Fibroblast of lung (primary cell): ENCODE measurements around the gene UBE2E2.

Experiments
- EZH2 ChIP-seq: IDR thresholded peaks from 2 replicates; pipeline ENCODE4 v1.5.1; 2012; ENCODE audit warnings: low read length, control low read depth, mild to moderate bottlenecking; ENCODE audit errors: missing control alignments
- TF ChIP-seq, protein P1 (sequence below), 2 donors: IDR thresholded peaks in 1 of 2; conservative IDR thresholded peaks in 1 of 2; 1 replicate in 1 of 2; 2 replicates in 1 of 2; pipeline ENCODE4 v1.5.1; 2011 to 2012; ENCODE audit warnings: low read length in 2 of 2, control low read depth in 1 of 2, inconsistent platforms in 1 of 2, low read depth in 1 of 2, mild to moderate bottlenecking in 1 of 2

- TF ChIP-seq, protein P1, sequence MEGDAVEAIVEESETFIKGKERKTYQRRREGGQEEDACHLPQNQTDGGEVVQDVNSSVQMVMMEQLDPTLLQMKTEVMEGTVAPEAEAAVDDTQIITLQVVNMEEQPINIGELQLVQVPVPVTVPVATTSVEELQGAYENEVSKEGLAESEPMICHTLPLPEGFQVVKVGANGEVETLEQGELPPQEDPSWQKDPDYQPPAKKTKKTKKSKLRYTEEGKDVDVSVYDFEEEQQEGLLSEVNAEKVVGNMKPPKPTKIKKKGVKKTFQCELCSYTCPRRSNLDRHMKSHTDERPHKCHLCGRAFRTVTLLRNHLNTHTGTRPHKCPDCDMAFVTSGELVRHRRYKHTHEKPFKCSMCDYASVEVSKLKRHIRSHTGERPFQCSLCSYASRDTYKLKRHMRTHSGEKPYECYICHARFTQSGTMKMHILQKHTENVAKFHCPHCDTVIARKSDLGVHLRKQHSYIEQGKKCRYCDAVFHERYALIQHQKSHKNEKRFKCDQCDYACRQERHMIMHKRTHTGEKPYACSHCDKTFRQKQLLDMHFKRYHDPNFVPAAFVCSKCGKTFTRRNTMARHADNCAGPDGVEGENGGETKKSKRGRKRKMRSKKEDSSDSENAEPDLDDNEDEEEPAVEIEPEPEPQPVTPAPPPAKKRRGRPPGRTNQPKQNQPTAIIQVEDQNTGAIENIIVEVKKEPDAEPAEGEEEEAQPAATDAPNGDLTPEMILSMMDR (conservative IDR thresholded peaks at IDR 0.05 in 1 of 2, IDR thresholded peaks at IDR 0.05 in 1 of 2; ENCODE audit: low read depth in 1 of 2, low read length in 2 of 2) = no peak
- no peak for TF ChIP-seq EZH2
Observed at GRCh38 chr3:23518441-23518840, 315.3 kb downstream of the UBE2E2 start.
